Activated T-cell treated with anti-CD3 and anti-CD28 coated beads, Interleukin-2, amount 50 U/mL, for 72 hours (primary cell): Measurements from ENCODE around the gene ADAMTS2. TPM values are rescaled to one million over a fixed set of nuclear protein-coding genes. Genes with fewer than 3 reads are reported as not detected.

Experiments
- ATAC-seq, 2 donors: fragments of 150-1000 bp; cut with Tn5 transposase; replicated peaks in 1 of 2; 2 replicates each; pipeline ENCODE4 v1.10.0; 2021; ENCODE audit warnings: moderate library complexity in 2 of 2, mild to moderate bottlenecking in 1 of 2
- DNase-seq, 2 donors: peaks; one replicate each; pipeline ENCODE4 v3.0.0; 2021 to 2022; ENCODE audit warnings: mixed read lengths in 1 of 2
- H3K27ac Mint-ChIP-seq: one replicate; pipeline ENCODE4 v1.8.0; 2022; ENCODE audit warnings: mild to moderate bottlenecking, moderate library complexity, mixed read lengths
- H3K27me3 Mint-ChIP-seq: one replicate; pipeline ENCODE4 v1.8.0; 2022; ENCODE audit warnings: low read depth, mixed read lengths
- H3K36me3 Mint-ChIP-seq, 2 donors: one replicate each; pipeline ENCODE4 v1.8.0; 2022; ENCODE audit warnings: mixed read lengths in 2 of 2, mild to moderate bottlenecking in 1 of 2; ENCODE audit not compliant: insufficient read depth in 2 of 2
- H3K4me1 Mint-ChIP-seq: one replicate; pipeline ENCODE4 v1.8.0; 2022; ENCODE audit warnings: low read depth, mixed read lengths
- H3K4me3 Mint-ChIP-seq, 2 donors: one replicate each; pipeline ENCODE4 v1.8.0; 2022; ENCODE audit warnings: mild to moderate bottlenecking in 2 of 2, mixed read lengths in 2 of 2, moderate library complexity in 2 of 2
- H3K9me3 Mint-ChIP-seq, 2 donors: one replicate each; pipeline ENCODE4 v1.8.0; 2022; ENCODE audit warnings: mixed read lengths in 2 of 2
- total RNA-seq, 2 donors: library from RNA; stranded (reverse); gene quantifications; one replicate each; pipeline ENCODE4 v1.2.3, GENCODE V29; 2022

Gene ADAMTS2
- total RNA-seq, 2 donors from 2014 or later = not detected

GRCh38 chr5:179368126-179368805 lies 23.0 kb upstream of the ADAMTS2 start:
- DNase-seq (no peak), ATAC-seq (no peak)
- no peak overlapping the region for H3K27ac Mint-ChIP-seq
- no peaks in the 10 kb centered on the region for H3K27me3 Mint-ChIP-seq
- H3K4me3 Mint-ChIP-seq = no peak overlapping the region
- H3K36me3 Mint-ChIP-seq = no peaks in the 10 kb centered on the region
- H3K9me3 Mint-ChIP-seq = no peaks in the 10 kb centered on the region
- H3K4me1 Mint-ChIP-seq = no peaks in the 10 kb centered on the region

GRCh38 chr5:179367491-179367890 lies 22.2 kb upstream of the ADAMTS2 start:
- Mint-ChIP-seq H3K4me3 (no peak overlapping the region), H3K4me1 (no peaks in the 10 kb centered on the region)
- no peak for ATAC-seq

GRCh38 chr5:179362355-179362754 lies 17.1 kb upstream of the ADAMTS2 start:
- Mint-ChIP-seq H3K27me3 (no peaks in the 10 kb centered on the region), H3K36me3 (no peaks in the 10 kb centered on the region), H3K4me1 (no peaks in the 10 kb centered on the region), H3K27ac (no peak overlapping the region), H3K9me3 (no peaks in the 10 kb centered on the region), H3K4me3 (no peak overlapping the region)
- DNase-seq = no peak
- ATAC-seq = no peak

More at GRCh38 chr5:179367491-179367890, 22.2 kb upstream of the ADAMTS2 start:
- DNase-seq = no peak
- no peaks in the 10 kb centered on the region for H3K9me3 Mint-ChIP-seq
- H3K36me3 Mint-ChIP-seq = no peaks in the 10 kb centered on the region
- H3K27me3 Mint-ChIP-seq = no peaks in the 10 kb centered on the region
- no peak overlapping the region for H3K27ac Mint-ChIP-seq

GRCh38 chr5:179361037-179361603 lies 15.9 kb upstream of the ADAMTS2 start:
- ATAC-seq (no peak), DNase-seq (no peak)
- Mint-ChIP-seq H3K36me3 (no peaks in the 10 kb centered on the region), H3K27me3 (no peaks in the 10 kb centered on the region), H3K4me1 (no peaks in the 10 kb centered on the region), H3K27ac (no peak overlapping the region), H3K9me3 (no peaks in the 10 kb centered on the region), H3K4me3 (no peak overlapping the region)

- DNase-seq (no peak), ATAC-seq (no peak)
- H3K36me3 Mint-ChIP-seq = no peaks in the 10 kb centered on the region
- no peak overlapping the region for H3K27ac Mint-ChIP-seq
- H3K4me1 Mint-ChIP-seq = no peaks in the 10 kb centered on the region
- H3K27me3 Mint-ChIP-seq = no peaks in the 10 kb centered on the region
- no peak overlapping the region for H3K4me3 Mint-ChIP-seq
- no peaks in the 10 kb centered on the region for H3K9me3 Mint-ChIP-seq
These were observed 11.8 kb upstream of the ADAMTS2 start for GRCh38 chr5:179357031-179357430.

- no peaks in the 10 kb centered on the region for H3K36me3 Mint-ChIP-seq
- ATAC-seq (no peak), DNase-seq (no peak)
- no peaks in the 10 kb centered on the region for H3K9me3 Mint-ChIP-seq
- H3K4me1 Mint-ChIP-seq = no peaks in the 10 kb centered on the region
- H3K27me3 Mint-ChIP-seq = no peaks in the 10 kb centered on the region
- no peak overlapping the region for H3K4me3 Mint-ChIP-seq
- no peak overlapping the region for H3K27ac Mint-ChIP-seq
These were observed 11.0 kb upstream of the ADAMTS2 start for GRCh38 chr5:179355976-179356974.

GRCh38 chr5:179354305-179354882 lies 9.1 kb upstream of the ADAMTS2 start:
- no peak overlapping the region for H3K27ac Mint-ChIP-seq
- no peak overlapping the region for H3K4me3 Mint-ChIP-seq
- no peaks in the 10 kb centered on the region for H3K36me3 Mint-ChIP-seq
- DNase-seq (no peak), ATAC-seq (no peak)
- no peaks in the 10 kb centered on the region for H3K4me1 Mint-ChIP-seq
- no peaks in the 10 kb centered on the region for H3K9me3 Mint-ChIP-seq
- no peaks in the 10 kb centered on the region for H3K27me3 Mint-ChIP-seq

- Mint-ChIP-seq H3K9me3 (no peaks in the 10 kb centered on the region), H3K4me1 (no peaks in the 10 kb centered on the region), H3K36me3 (peaks cover 0 to 1% of the 10 kb centered on the region in 2 donors), H3K27ac (no peak overlapping the region), H3K4me3 (no peak overlapping the region), H3K27me3 (peaks cover 37% of the 10 kb centered on the region)
- DNase-seq (no peak), ATAC-seq (no peak)
These were observed 3.6 kb upstream of the ADAMTS2 start for GRCh38 chr5:179348843-179349242.

- H3K27ac Mint-ChIP-seq = no peak overlapping the region
These were observed 2.8 kb upstream of the ADAMTS2 start for GRCh38 chr5:179348011-179348530.

GRCh38 chr5:179347581-179347980 lies 2.3 kb upstream of the ADAMTS2 start:
- DNase-seq (no peak), ATAC-seq (no peak)
- H3K9me3 Mint-ChIP-seq = no peaks in the 10 kb centered on the region
- H3K27ac Mint-ChIP-seq = no peak overlapping the region
- no peak overlapping the region for H3K4me3 Mint-ChIP-seq
- no peaks in the 10 kb centered on the region for H3K4me1 Mint-ChIP-seq
- H3K36me3 Mint-ChIP-seq = peaks cover 0 to 1% of the 10 kb centered on the region in 2 donors
- H3K27me3 Mint-ChIP-seq = peaks cover 48% of the 10 kb centered on the region

More at GRCh38 chr5:179348011-179348530, 2.8 kb upstream of the ADAMTS2 start:
- Mint-ChIP-seq H3K27me3 (peaks cover 43% of the 10 kb centered on the region), H3K36me3 (peaks cover 0 to 1% of the 10 kb centered on the region in 2 donors), H3K4me1 (no peaks in the 10 kb centered on the region), H3K9me3 (no peaks in the 10 kb centered on the region), H3K4me3 (no peak overlapping the region)
- DNase-seq = no peak
- ATAC-seq = no peak

GRCh38 chr5:179346875-179347274 lies 1.6 kb upstream of the ADAMTS2 start:
- DNase-seq (no peak), ATAC-seq (no peak)
- Mint-ChIP-seq H3K4me3 (no peak overlapping the region), H3K9me3 (no peaks in the 10 kb centered on the region), H3K36me3 (peaks cover 0 to 1% of the 10 kb centered on the region in 2 donors), H3K27ac (no peak overlapping the region), H3K4me1 (no peaks in the 10 kb centered on the region), H3K27me3 (peaks cover 55% of the 10 kb centered on the region)

- Mint-ChIP-seq H3K4me3 (peak overlapping the region in 1 of 2 donors; percentile 66), H3K27me3 (peaks cover 58% of the 10 kb centered on the region), H3K9me3 (no peaks in the 10 kb centered on the region)
These were observed 1.1 kb upstream of the ADAMTS2 start for GRCh38 chr5:179346401-179346800.

GRCh38 chr5:179345183-179345432 lies 153 bp downstream of the ADAMTS2 start:
- Mint-ChIP-seq H3K4me3 (no peak overlapping the region), H3K27me3 (peaks cover 65% of the 10 kb centered on the region), H3K9me3 (no peaks in the 10 kb centered on the region), H3K4me1 (no peaks in the 10 kb centered on the region), H3K36me3 (peaks cover 0 to 1% of the 10 kb centered on the region in 2 donors), H3K27ac (no peak overlapping the region)
- ATAC-seq (no peak), DNase-seq (no peak)

More at GRCh38 chr5:179346401-179346800, 1.1 kb upstream of the ADAMTS2 start:
- no peaks in the 10 kb centered on the region for H3K4me1 Mint-ChIP-seq
- peaks cover 0 to 1% of the 10 kb centered on the region in 2 donors for H3K36me3 Mint-ChIP-seq
- no peak for DNase-seq
- no peak overlapping the region for H3K27ac Mint-ChIP-seq
- no peak for ATAC-seq
